ENCODE results near the gene SMG6.

DNA sequence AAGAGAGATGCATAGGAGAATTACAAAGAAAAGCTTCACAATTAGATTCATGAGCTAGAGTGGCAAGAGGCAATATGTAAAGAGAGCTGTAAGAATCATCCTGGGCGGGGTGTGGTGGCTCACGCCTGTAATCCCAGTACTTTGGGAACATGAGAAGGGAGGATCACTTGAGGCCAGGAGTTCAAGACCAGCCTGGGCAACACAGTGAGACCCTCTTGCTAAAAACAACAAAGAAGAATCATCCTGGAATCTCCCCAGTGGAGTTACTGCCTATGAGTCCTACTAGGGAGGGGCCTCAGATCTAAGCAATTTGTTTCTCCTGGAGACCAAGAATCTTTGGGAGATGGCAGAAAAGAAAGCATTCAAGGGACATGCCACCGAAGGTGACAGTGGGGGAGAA, 129.6 kb downstream of the SMG6 start:
- TF ChIP-seq EZH2phosphoT487 (IDR thresholded peaks at IDR 0.05; ENCODE audit: insufficient read depth, low read depth) (no peak), EZH2 (IDR thresholded peaks at IDR 0.05; ENCODE audit: insufficient read depth, poor library complexity, severe bottlenecking) (no peak)
